NCI-H510A treated with DMSO at 0.1 percent for 48 hours (cell line): ENCODE results near the gene OR10K2.
"Not testable (repeated sequence)": the region's sequence is repeated elsewhere in the genome, so short reads cannot be mapped to it uniquely, and the experiment has no call there.

Experiments
- DNase-seq: peaks from one replicate; lab custom pipeline; 2025; lab: John Stamatoyannopoulos, UW

The OR10K2 gene, protein sequence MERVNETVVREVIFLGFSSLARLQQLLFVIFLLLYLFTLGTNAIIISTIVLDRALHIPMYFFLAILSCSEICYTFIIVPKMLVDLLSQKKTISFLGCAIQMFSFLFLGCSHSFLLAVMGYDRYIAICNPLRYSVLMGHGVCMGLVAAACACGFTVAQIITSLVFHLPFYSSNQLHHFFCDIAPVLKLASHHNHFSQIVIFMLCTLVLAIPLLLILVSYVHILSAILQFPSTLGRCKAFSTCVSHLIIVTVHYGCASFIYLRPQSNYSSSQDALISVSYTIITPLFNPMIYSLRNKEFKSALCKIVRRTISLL

DNA sequence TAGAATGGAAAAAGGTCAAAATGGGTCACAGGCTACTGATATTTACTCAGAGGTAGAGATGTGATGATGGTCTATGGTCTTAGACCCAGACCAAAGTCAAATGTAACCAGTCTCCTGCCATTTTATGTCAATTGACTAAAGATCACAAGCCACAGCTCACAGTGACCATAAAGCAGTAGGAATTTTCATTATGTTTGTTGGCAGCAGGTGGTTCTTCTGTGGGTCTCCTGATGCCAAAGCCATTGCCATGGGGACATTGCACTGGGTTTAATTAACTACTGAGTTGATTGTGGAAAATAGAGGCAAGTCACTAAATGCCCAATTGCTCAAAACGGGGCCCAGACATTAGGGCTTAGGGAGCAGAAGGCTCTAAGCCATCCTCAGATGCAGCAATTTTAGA, at the start of gene OR10K2:
OR10K2 (minus strand) TSS at position 101 of the 400 bp plus-strand sequence. CDS start 5,371 bp downstream, outside the sequence.
- DNase-seq: no peak

GRCh38 chr1:158471920-158472319, 45.9 kb upstream of the OR10K2 start, which contains the start of gene OR10R2:
Gene OR10R2 (plus strand): TSS chr1:158472220. CDS start chr1:158472326, 106 bp downstream.
- no peak for DNase-seq

DNA sequence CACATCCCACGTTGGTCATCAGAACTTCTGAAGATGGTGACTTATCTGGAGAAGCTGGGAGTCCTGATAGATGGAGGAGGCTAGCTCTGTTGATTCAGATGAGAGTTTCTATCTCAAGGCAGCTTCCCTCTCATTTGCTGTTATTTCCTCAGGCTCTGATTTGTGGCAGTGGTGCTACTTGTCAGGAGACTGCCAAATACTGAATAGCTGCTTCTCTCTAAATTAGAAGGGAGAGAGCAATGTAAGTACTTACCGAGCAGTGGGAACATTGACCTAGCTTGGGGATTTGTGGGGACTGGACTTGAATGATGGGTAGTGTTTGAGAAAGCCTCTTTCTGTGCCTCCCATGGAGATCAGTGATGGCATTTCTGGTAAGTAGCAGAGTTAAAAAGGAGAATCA, 35.5 kb upstream of the OR10K2 start, which contains the start of gene OR10K1:
OR10K1 (plus strand) TSS at position 301 of the 400 bp plus-strand sequence. CDS start 3,728 bp downstream, outside the sequence.
- DNase-seq: no peak

GRCh38 chr1:158458263-158458662, 32.2 kb upstream of the OR10K2 start:
- no peak for DNase-seq

GRCh38 chr1:158457246-158457645, 31.2 kb upstream of the OR10K2 start:
- no peak for DNase-seq

GRCh38 chr1:158454537-158454936, 28.5 kb upstream of the OR10K2 start:
- DNase-seq: no peak

DNA sequence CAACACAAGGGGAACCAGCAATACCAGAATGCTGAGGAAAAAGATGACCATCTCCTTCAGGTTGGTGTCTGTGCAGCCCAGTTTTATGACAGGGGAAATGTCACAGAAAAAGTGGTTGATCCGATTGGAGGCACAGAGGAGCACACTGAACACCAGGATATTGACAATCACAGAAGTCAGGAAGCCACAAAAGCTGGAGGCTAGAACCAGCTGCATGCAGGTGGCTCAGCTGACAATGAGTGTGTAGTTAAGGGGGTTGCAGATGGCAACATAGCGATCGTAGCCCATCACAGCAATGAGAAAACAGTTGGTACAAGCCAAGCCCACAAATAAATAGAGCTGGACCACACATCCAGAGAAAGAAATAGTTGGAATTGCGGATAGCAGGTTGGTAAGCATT, 19.3 kb upstream of the OR10K2 start:
- DNase-seq: no peak

DNA sequence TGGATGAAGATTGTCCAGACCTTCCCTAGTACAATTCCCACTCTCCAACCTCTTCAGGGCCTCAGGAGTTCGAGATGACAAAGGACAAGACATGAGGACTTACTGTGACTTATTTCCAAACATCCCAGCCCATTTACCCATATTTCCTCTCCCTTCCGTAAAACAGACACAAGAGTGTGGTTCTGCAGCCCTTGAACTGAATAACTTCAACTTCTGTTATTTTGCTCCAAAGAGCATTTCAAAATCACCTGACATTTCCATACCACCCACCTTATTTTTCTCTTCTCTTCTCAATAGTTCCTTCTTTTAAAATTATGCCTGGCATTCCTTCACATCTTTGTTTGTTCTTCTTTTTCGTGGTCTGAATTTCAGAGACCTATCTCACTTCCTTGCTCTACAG, 8.7 kb upstream of the OR10K2 start:
- no peak for DNase-seq

- DNase-seq: not testable (repeated sequence)
Observed at GRCh38 chr1:158430163-158430562, 4.1 kb upstream of the OR10K2 start.

DNA sequence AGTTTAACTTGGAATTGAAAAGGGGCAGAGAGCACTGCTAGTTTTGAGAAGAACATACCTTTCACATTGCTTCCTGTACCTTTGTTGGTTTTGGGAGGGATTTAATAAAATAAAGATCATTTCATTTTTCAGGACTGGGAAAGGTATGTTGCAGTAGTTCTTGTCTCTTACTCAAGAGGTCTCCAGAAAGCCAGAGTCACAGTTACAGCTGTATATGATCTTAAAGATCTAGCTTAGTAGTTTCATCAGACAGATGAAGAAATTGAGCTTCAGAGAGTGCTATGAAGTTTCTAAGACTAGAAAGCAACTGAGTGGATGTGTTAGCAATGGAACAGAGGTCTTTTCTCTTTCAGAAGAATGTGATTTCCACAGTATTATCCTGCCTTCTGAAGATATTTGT, 1.0 kb downstream of the OR10K2 start:
- DNase-seq: no peak

DNA sequence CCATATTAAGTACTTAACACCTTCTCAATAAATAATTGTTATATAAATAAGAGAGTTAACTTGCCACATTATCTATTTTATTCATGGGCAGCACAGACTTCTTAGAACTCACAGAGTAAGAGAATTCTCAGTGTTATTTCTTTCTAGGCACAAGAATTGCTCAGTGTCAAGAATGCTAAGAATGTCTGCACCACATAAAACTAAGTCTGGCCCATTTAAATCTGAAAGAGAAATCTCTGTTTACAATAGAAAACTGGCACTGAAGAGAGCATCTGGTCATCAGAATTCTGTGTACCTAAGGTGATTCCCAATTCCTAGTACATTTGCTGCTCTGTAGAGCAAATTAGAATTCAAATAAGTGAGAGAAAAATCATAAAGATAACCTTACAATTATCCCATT, 3.8 kb downstream of the OR10K2 start:
- no peak for DNase-seq

DNA sequence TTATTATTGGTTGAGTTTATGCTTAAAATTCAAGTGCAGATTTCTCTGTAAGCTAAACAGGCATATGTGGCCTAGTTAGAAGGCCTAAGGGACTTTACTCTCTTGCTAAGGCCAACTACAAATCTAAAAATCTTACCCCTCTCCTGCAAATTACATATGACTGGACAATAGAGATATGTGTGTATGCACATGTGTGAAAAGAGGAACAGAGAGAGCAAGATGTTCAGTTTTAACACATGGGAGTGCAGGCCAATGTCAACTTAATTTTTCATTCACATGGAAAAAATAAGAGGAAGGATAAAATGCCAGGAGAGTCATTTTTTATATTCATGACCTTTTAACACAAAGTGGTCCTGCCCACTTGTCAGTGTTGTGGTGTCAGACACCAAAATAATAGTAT, 8.5 kb downstream of the OR10K2 start:
- DNase-seq: no peak

GRCh38 chr1:158414651-158415345, 11.2 kb downstream of the OR10K2 start:
- DNase-seq: no peak

- DNase-seq: no peak
Observed at GRCh38 chr1:158407092-158407491, 18.9 kb downstream of the OR10K2 start.

DNA sequence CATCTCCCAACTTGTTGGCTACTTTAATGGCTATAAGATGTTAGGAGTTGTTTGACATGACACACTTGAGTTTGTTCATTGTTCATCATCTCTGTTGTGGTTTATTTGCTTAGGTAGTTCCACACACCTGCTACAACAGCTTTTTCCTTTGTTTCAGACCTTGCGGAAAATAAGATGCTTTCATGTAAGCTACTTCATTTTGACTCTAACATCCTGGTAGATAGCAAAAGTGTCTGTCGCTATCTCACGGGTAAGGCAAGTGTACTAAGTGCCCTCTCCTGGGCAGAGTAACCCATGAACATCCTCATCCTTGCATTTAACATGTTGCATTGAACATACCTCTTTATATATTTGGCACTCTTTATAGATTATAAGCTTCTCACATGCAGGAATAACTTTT, 25.2 kb downstream of the OR10K2 start:
- peak; percentile 43 for DNase-seq

GRCh38 chr1:158398818-158399514, 27.1 kb downstream of the OR10K2 start, which contains the start of gene OR10T2:
Gene OR10T2 (minus strand): TSS chr1:158399466. CDS start chr1:158399466, 0 bp downstream.
- no peak for DNase-seq

DNA sequence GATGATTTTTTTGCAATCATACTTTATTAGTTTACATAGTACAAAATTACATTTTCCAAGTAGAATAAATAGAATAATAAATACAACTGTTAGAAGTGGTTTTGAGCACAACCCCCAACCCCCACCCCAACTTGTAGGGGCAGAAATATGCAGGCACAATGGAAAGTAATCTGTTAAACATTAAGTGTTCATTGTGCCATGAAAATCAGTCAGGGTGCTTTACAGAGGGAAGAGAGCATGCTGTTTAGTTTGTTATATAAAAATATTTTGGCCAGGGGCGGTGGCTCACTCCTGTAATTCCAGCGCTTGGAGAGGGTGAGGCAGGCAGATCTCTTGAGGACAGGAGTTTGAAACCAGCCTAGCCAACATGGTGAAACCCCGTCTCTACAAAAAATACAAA, 29.4 kb downstream of the OR10K2 start:
- DNase-seq: no peak

DNA sequence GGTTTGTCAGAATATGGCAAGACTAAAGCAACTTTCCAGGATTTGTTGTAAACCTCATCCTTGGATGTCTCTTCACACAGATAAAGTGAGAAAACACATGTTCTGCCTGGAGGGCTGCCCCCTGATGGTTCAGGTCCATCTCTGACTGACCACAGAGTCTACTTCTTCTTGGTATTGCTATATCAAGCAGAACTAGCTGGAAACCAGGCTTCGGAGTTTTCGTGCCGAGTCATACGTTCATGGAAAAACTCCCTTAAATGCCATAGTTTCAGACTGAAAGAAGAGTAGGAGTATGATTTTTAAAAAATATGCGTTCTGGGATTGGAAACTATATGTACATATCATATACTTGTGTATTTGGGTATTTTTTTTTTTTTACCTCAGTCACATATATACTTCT, 32.6 kb downstream of the OR10K2 start:
- DNase-seq: no peak

DNA sequence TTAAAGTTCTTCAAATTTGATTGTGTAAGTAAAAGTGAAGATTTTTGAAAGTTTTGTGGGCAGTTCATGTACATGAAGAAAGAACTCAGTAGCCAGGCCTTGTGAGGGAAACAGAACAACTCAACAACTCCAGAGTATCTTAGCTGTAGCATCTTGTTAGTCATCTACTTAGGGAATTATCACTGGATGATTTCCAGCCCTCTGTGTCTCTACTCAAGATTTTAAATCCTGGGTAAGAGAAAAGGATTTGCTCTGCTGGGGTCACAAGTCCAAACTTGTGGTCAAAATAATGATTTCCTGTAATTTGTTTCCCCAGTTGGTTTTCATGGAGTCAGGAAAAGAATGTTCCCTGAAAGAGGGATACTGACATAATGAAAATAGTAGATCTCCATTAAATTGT, 34.9 kb downstream of the OR10K2 start:
- DNase-seq: no peak

DNA sequence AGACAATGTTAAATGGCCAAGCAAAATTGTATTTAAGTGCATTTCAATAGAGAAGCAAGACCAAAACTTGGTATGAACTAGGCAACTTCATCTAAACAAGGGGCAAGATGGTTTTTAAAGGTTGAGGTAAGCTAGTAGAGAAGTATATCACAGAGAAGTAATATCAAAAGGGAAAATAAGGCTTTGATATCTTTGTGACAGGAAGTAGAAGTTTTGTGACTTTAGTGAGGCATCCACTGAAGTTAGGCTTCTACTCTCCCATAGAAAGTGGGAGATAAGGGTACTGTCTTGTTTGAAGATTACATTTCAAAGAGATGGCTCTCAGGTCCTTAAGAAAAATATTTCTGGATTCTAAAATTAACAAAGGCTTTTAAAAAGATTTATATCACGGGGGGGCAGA, 35.7 kb downstream of the OR10K2 start:
- no peak for DNase-seq

DNA sequence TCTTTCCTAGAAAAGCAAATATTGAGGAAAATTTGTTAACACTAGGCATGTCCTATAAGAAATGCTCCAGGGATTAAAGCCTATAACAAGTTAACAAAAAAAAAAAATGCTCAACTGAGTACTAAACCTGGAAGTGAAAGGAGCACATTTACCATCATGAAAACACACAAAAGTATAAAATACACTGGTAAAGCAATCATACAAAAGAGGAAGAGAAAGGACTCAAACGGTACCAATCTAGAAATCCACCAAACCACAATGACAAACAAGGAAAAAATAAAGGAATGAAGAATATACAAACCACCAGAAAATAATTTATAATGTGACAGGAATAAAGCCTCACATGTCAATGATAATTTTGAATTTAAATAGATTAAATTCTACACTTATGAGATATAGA, 51.2 kb downstream of the OR10K2 start:
- no peak for DNase-seq

GRCh38 chr1:158374101-158374500, 51.9 kb downstream of the OR10K2 start:
- DNase-seq: not testable (repeated sequence)
